ENCODE measurements around the gene MRAS.

Gene MRAS

DNA sequence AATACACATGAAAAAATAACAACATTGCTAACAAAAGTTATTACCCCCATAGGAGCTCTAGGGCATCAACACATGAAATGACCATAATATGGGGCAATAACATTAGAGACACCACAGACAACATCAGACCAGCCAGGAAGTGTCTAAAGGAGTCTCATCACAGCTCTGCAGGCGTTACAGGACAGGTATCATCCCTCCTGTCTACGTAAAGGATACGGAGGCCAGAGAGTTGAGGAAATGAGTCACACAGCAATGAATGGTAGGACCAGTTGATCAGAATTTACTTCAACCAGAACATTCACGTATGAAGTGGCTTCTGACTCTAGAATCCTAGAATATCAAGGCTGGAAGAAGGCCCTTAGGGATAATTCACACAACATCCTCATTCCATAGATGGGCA is 20.5 kb upstream of the MRAS start:
- Histone ChIP-seq H3K36me3 (ENCODE audit: insufficient read depth, low read depth, low read length) (no peaks in the 10 kb centered on the region), H3K9me3 (ENCODE audit: insufficient read depth, low read depth, low read length) (no peaks in the 10 kb centered on the region)

DNA sequence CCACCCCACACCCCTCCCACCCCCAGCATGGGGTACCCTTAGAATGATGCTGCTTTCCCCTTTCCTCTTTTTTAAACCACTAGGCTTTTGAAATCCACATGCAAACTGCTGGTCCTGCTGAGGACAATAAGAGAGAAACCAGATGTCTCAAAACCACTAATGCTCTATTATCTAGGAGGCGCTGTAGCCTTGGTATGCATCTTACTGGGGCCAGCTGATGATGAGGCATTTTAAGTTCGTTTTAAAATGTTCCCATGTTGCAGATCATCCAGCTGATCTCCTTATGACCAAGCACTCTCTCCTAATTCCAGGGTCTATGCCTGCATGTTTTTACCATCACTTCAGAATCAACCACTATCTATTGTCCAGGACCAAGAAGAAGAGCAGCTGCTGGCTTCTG is 20.0 kb upstream of the MRAS start:
- Histone ChIP-seq H3K4me1 (ENCODE audit: insufficient read depth, low read length) (peaks cover 3% of the 10 kb centered on the region; the same call in 1 of the 2 replicates), H3K36me3 (ENCODE audit: insufficient read depth, low read depth, low read length) (no peaks in the 10 kb centered on the region), H3K27me3 (ENCODE audit: insufficient read depth, low read length) (peaks cover 6% of the 10 kb centered on the region; the same call in 1 of the 2 replicates), H3K9ac (ENCODE audit: low read depth, low read length) (no peak overlapping the region), H3K27ac (ENCODE audit: low read length) (no peak overlapping the region), H3K9me3 (ENCODE audit: insufficient read depth, low read depth, low read length) (no peaks in the 10 kb centered on the region), H3K4me3 (ENCODE audit: low read length) (no peak overlapping the region)

More for the DNA sequence above, 20.5 kb upstream of the MRAS start:
- peaks cover 6% of the 10 kb centered on the region; the same call in 1 of the 2 replicates for H3K27me3 ChIP-seq (ENCODE audit: insufficient read depth, low read length)
- no peak overlapping the region for H3K27ac ChIP-seq (ENCODE audit: low read length)
- H3K4me3 ChIP-seq (ENCODE audit: low read length) = no peak overlapping the region
- H3K4me1 ChIP-seq (ENCODE audit: insufficient read depth, low read length) = peaks cover 3% of the 10 kb centered on the region; the same call in 1 of the 2 replicates
- no peak overlapping the region for H3K9ac ChIP-seq (ENCODE audit: low read depth, low read length)

DNA sequence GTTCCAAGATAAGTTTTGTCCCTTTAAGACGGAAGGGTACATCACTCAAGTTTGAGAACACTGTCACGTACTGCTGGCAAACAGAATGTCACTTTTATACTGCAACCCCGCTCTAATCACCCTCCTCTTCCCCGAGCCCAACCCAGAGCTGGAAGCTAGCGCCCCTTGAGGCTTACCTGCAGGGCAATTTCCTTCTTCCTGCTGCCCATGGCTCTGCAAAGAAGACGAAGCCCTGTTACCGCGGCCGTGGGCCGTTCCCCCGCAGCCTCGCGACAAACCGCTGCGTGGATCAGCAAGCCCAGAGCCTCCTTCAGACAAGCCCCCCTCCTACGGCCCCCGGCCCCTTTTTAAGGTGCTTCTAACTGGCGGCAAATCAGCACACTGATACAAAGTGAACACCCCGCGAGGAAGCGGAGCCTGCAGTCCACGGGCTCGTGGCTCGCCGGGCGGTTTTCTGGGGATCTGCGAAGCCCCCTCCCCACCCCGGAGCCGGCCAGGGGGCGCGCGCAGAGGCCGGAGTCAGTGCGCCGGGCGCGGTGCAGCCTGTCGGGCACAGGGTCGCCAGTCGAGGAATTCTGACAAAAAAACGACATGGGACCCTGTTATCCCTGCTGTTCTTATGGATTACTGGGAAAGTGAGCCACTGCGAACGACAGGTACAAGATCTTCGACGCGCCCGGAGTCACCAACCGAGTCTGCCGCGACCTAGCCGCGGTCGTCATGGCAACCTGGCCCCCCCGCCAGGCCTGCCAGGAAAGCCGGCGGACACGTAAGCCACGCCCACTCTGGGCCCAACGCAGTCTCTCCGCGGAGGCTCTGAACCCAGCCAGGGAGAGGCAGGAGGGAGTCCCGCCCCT is 19.0 kb upstream of the MRAS start, which contains the start of gene NME9:
Gene NME9 (minus strand): TSS at position 725 of the 857 bp plus-strand sequence. CDS start 516 bp downstream, at position 209.
- no peaks in the 10 kb centered on the region for H3K36me3 ChIP-seq (ENCODE audit: insufficient read depth, low read depth, low read length)
- H3K4me1 ChIP-seq (ENCODE audit: insufficient read depth, low read length) = peaks cover 3% of the 10 kb centered on the region; the same call in 1 of the 2 replicates
- H3K9ac ChIP-seq (ENCODE audit: low read depth, low read length) = peak within 1 kb of the TSS; percentile 45; the same call in 1 of the 2 replicates
- H3K4me3 ChIP-seq (ENCODE audit: low read length) = peak within 1 kb of the TSS; percentile 74
- peaks cover 6% of the 10 kb centered on the region; the same call in 1 of the 2 replicates for H3K27me3 ChIP-seq (ENCODE audit: insufficient read depth, low read length)
- H3K9me3 ChIP-seq (ENCODE audit: insufficient read depth, low read depth, low read length) = no peaks in the 10 kb centered on the region
- no peak within 1 kb of the TSS for H3K27ac ChIP-seq (ENCODE audit: low read length)

DNA sequence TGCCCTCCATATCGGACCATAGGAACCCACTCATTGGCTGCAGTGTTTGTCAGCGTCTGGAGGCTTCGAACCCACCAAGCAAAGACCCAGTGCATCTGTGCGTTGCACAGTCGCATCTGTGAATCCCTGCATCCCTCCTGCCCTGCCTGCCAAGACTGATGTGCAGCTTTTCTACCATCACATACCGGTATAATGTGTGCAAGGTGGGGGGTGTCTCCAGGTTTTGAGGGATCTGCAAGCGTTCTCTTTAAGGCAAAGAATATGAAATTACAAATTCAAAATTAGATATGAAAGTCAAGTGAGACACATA is 18.4 kb upstream of the MRAS start:
- H3K27ac ChIP-seq (ENCODE audit: low read length) = no peak overlapping the region
- no peaks in the 10 kb centered on the region for H3K36me3 ChIP-seq (ENCODE audit: insufficient read depth, low read depth, low read length)
- peaks cover 3% of the 10 kb centered on the region; the same call in 1 of the 2 replicates for H3K4me1 ChIP-seq (ENCODE audit: insufficient read depth, low read length)
- no peaks in the 10 kb centered on the region for H3K9me3 ChIP-seq (ENCODE audit: insufficient read depth, low read depth, low read length)
- peak overlapping the region; percentile 49; the same call in 1 of the 2 replicates for H3K4me3 ChIP-seq (ENCODE audit: low read length)
- H3K27me3 ChIP-seq (ENCODE audit: insufficient read depth, low read length) = peaks cover 6% of the 10 kb centered on the region; the same call in 1 of the 2 replicates
- no peak overlapping the region for H3K9ac ChIP-seq (ENCODE audit: low read depth, low read length)

DNA sequence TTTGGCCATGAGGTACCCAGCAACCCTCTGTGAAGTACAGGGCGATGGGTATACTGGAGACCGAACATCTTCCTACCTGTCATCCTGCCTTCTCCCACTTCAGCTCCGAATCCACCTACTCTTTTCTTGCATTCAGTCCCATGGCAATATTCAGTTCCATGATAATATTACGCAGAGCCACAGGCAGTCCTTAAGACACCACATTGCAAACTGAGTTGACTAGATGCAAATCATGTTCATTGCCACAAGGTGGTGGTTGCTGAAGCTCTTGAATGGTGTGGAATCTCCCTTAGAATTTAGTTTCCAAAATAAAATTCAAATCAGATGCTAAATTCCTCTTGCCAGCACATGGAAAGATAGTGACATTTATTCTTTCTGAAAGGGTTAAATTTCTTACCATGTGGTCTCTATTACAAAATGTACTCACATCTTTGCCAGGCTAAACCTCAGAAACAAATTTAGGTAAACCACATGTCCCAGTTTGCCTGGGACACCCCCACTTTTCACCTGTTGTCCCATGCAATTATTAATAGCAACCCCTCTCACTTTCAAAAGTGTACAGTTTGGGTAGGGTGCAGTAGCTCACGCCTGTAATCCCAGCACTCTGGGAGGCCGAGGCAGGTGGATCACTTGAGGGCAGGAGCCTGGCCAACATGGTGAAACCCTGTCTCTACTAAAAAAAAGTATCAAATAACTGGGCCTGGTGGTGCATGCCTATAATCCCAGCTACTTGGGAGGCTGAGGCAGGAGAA is 17.1 kb upstream of the MRAS start:
- H3K9ac ChIP-seq (ENCODE audit: low read depth, low read length) = no peak overlapping the region
- H3K27ac ChIP-seq (ENCODE audit: low read length) = no peak overlapping the region
- peaks cover 11% of the 10 kb centered on the region; the same call in 1 of the 2 replicates for H3K4me1 ChIP-seq (ENCODE audit: insufficient read depth, low read length)
- H3K27me3 ChIP-seq (ENCODE audit: insufficient read depth, low read length) = peaks cover 6% of the 10 kb centered on the region; the same call in 1 of the 2 replicates
- H3K4me3 ChIP-seq (ENCODE audit: low read length) = no peak overlapping the region
- no peaks in the 10 kb centered on the region for H3K9me3 ChIP-seq (ENCODE audit: insufficient read depth, low read depth, low read length)
- no peaks in the 10 kb centered on the region for H3K36me3 ChIP-seq (ENCODE audit: insufficient read depth, low read depth, low read length)

DNA sequence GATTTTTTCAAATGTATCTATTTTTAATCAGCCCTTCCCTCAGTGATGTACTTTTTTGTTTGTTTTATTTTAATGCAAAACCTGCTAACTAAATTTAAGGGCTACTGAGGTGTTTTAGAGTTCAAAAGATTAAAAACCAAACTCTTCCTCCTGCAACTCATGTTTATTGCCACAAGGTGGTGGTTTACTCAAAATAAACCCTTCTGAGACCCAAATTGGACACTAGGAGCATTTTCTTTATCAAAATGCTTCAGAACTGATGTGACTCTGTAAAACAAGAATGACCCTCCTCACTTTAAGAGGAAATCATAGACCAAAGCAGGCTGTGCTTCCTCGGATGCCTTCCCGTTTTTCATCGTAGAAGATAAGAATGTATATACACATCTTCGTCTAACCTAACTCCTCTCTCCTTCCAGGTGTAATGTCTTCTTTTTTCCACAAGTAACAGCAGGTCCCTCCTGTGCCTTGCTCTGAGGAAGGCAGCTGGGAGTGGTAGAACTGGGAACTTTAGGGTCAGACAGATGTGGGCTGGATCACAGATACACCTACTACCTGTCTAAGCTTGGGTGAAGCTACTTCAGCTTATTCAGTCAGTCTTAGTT is 15.8 kb upstream of the MRAS start:
- Histone ChIP-seq H3K9ac (ENCODE audit: low read depth, low read length) (no peak overlapping the region), H3K9me3 (ENCODE audit: insufficient read depth, low read depth, low read length) (no peaks in the 10 kb centered on the region), H3K4me3 (ENCODE audit: low read length) (no peak overlapping the region), H3K36me3 (ENCODE audit: insufficient read depth, low read depth, low read length) (no peaks in the 10 kb centered on the region), H3K27me3 (ENCODE audit: insufficient read depth, low read length) (peaks cover 6% of the 10 kb centered on the region; the same call in 1 of the 2 replicates), H3K27ac (ENCODE audit: low read length) (no peak overlapping the region), H3K4me1 (ENCODE audit: insufficient read depth, low read length) (peaks cover 17% of the 10 kb centered on the region; the same call in 1 of the 2 replicates)

DNA sequence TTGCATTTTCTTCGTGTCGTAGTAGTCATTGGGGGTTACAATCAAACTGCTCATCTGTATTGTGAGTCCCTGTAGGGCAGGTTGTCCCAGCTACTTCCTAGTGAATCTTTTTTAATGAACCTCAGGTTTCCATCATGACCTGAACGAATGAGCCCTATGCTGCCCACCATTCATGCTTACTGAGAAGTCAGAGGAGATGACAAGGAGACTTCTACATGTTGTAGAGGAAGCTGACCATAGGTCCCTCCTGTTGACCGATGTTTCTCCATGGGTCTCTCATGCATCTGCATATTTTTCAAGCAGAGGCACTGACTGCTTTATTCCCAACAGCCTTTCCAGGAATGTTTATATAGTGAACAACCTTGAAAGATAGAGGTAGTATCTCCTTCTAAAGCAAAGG is 13.8 kb upstream of the MRAS start:
- H3K4me1 ChIP-seq (ENCODE audit: insufficient read depth, low read length) = peaks cover 14% of the 10 kb centered on the region; the same call in 1 of the 2 replicates
- H3K4me3 ChIP-seq (ENCODE audit: low read length) = no peak overlapping the region
- no peaks in the 10 kb centered on the region for H3K36me3 ChIP-seq (ENCODE audit: insufficient read depth, low read depth, low read length)
- H3K9ac ChIP-seq (ENCODE audit: low read depth, low read length) = no peak overlapping the region
- H3K9me3 ChIP-seq (ENCODE audit: insufficient read depth, low read depth, low read length) = no peaks in the 10 kb centered on the region
- no peaks in the 10 kb centered on the region for H3K27me3 ChIP-seq (ENCODE audit: insufficient read depth, low read length)
- H3K27ac ChIP-seq (ENCODE audit: low read length) = no peak overlapping the region

DNA sequence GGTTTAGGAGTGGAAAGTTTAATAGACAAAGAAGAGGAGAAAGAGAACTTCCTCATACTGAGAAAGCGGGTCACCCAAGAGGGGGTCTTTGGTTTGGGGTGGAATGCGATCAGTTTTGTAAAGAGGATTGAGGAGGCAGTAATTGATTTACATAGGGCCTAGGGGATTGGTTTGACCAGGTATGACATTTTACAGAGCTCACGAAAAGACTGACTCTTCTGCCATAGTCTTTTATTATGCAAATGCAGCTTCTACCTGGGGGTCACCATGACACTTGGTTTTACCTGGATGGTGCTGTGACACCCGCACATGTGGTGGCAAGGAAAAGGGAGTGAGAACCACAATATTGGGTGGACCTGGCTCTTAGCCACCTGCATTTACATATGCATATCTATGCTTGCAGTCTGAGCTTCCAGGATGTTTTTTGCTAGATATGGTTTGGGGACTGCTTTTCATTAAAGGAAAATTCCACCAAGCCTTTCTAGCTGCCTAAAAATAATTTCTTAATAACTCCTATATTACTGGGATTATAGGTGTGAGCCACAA is 11.9 kb upstream of the MRAS start:
- Histone ChIP-seq H3K36me3 (ENCODE audit: insufficient read depth, low read depth, low read length) (no peaks in the 10 kb centered on the region), H3K9ac (ENCODE audit: low read depth, low read length) (no peak overlapping the region), H3K9me3 (ENCODE audit: insufficient read depth, low read depth, low read length) (no peaks in the 10 kb centered on the region), H3K4me1 (ENCODE audit: insufficient read depth, low read length) (peaks cover 14% of the 10 kb centered on the region; the same call in 1 of the 2 replicates), H3K4me3 (ENCODE audit: low read length) (no peak overlapping the region), H3K27me3 (ENCODE audit: insufficient read depth, low read length) (no peaks in the 10 kb centered on the region), H3K27ac (ENCODE audit: low read length) (no peak overlapping the region)

DNA sequence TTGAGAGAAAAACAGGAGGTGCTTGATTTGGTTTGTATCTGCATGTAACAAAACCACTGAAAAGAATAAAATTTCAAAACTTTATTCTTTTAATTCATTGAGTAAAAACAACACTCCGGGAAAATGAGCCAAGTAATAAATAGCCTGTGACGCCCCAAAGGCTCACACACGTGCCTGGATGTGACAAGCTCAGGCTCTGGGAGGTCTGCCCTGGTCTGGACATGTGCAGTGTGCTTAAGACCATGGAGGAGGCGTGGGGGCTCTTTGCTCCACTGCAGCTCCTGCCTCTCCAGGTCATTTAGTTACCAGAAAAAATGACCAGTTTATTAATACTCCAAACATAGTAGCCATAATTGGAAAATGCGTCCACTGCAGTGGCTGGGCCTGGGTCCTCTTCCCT is 10.1 kb upstream of the MRAS start:
- H3K27me3 ChIP-seq (ENCODE audit: insufficient read depth, low read length) = no peaks in the 10 kb centered on the region
- no peak overlapping the region for H3K9ac ChIP-seq (ENCODE audit: low read depth, low read length)
- H3K9me3 ChIP-seq (ENCODE audit: insufficient read depth, low read depth, low read length) = no peaks in the 10 kb centered on the region
- H3K4me3 ChIP-seq (ENCODE audit: low read length) = no peak overlapping the region
- no peak overlapping the region for H3K27ac ChIP-seq (ENCODE audit: low read length)
- H3K4me1 ChIP-seq (ENCODE audit: insufficient read depth, low read length) = peaks cover 14% of the 10 kb centered on the region; the same call in 1 of the 2 replicates
- H3K36me3 ChIP-seq (ENCODE audit: insufficient read depth, low read depth, low read length) = no peaks in the 10 kb centered on the region

DNA sequence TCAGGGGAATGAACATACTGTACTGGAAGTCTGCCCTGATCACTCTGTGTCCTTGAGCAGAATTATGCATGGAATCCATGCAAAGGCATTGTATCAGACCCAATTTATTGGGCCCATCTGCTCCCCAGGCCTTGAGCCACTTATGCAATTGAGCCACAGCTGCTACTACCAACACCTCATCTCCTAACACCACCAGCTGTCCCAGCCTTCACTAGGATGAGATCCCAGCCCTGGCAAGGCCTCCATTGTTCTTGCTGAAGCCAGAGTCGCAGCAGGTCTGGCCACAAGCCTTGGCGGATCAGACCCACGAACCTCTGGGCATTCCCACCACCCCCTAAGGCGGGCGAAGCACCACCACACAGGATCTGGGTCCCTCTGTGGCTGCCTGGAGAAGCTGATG is 9.6 kb upstream of the MRAS start:
- Histone ChIP-seq H3K36me3 (ENCODE audit: insufficient read depth, low read depth, low read length) (no peaks in the 10 kb centered on the region), H3K4me3 (ENCODE audit: low read length) (no peak overlapping the region), H3K27ac (ENCODE audit: low read length) (no peak overlapping the region), H3K27me3 (ENCODE audit: insufficient read depth, low read length) (no peaks in the 10 kb centered on the region), H3K4me1 (ENCODE audit: insufficient read depth, low read length) (peaks cover 14% of the 10 kb centered on the region; the same call in 1 of the 2 replicates), H3K9me3 (ENCODE audit: insufficient read depth, low read depth, low read length) (no peaks in the 10 kb centered on the region), H3K9ac (ENCODE audit: low read depth, low read length) (no peak overlapping the region)

DNA sequence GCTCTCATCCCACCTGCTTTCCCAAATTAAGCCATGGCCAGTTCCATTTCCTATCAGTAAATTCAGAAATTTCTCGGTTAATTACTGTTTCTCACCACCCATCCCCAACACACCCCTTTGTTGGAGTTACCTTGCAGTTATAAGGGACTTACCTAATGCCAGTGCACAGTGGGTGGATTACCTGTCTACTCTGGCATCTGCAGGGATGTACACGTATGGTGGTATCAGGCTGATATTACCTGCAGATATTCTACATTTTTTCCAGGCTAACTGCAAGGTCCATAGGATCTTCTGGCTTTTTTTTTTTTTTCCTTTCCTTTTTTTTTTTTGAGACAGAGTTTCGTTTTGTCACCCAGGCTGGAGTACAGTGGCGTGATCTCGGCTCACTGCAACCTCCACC is 7.9 kb upstream of the MRAS start:
- Histone ChIP-seq H3K9me3 (ENCODE audit: insufficient read depth, low read depth, low read length) (no peaks in the 10 kb centered on the region), H3K9ac (ENCODE audit: low read depth, low read length) (no peak overlapping the region), H3K36me3 (ENCODE audit: insufficient read depth, low read depth, low read length) (no peaks in the 10 kb centered on the region), H3K4me1 (ENCODE audit: insufficient read depth, low read length) (peaks cover 13% of the 10 kb centered on the region; the same call in 1 of the 2 replicates), H3K27me3 (ENCODE audit: insufficient read depth, low read length) (no peaks in the 10 kb centered on the region), H3K27ac (ENCODE audit: low read length) (no peak overlapping the region), H3K4me3 (ENCODE audit: low read length) (no peak overlapping the region)
